VCaP (cell line): ENCODE results near the gene TYRO3.

Experiments used
- H3K27ac ChIP-seq: fragments of 450-650 bp; 2 replicates; pipeline ENCODE4 v1.5.1; 2017
- TF ChIP-seq, protein P1 (sequence below): fragments of 450-650 bp; conservative IDR thresholded peaks from 2 replicates; pipeline ENCODE4 v1.5.1; 2017; ENCODE audit warnings: mild to moderate bottlenecking, moderate library complexity

Gene TYRO3

DNA sequence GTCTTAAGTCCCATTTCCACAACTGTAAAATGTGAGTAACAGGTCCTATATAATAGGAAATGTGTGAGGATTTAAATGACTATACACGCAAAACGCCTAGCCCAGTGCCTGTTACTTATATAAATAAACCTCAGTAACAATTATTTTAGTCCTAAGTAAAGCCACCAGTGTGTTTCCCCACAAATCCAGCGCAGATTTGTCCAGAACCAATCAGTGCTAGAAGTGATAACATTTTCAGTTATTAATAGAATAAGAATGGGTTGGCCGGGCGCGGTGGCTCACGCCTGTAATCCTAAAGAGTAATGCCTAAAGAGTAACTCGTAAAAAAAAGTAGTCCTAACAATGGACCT, 15.5 kb upstream of the TYRO3 start:
- TF ChIP-seq, protein P1, sequence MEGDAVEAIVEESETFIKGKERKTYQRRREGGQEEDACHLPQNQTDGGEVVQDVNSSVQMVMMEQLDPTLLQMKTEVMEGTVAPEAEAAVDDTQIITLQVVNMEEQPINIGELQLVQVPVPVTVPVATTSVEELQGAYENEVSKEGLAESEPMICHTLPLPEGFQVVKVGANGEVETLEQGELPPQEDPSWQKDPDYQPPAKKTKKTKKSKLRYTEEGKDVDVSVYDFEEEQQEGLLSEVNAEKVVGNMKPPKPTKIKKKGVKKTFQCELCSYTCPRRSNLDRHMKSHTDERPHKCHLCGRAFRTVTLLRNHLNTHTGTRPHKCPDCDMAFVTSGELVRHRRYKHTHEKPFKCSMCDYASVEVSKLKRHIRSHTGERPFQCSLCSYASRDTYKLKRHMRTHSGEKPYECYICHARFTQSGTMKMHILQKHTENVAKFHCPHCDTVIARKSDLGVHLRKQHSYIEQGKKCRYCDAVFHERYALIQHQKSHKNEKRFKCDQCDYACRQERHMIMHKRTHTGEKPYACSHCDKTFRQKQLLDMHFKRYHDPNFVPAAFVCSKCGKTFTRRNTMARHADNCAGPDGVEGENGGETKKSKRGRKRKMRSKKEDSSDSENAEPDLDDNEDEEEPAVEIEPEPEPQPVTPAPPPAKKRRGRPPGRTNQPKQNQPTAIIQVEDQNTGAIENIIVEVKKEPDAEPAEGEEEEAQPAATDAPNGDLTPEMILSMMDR, result no peak
- H3K27ac ChIP-seq, result peak overlapping the region; percentile 79

DNA sequence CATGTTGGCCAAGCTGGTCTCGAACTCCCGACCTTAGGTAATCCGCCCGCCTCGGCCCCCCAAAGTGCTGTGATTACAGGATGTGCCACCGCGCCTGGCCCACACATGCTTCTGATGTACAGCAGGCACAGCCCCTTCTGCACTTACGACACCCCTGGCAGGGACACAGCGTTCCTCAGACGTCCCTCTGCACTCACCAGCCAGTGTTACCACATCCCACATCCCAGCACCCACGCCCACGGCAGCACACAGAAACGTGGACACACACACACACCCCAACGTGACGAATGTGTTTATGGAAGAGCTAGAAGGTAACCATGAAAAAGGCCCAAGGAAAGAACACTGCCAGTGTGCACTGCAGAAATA, 14.4 kb upstream of the TYRO3 start:
- H3K27ac ChIP-seq, result peak overlapping the region; percentile 79
- TF ChIP-seq, protein P1, result no peak

DNA sequence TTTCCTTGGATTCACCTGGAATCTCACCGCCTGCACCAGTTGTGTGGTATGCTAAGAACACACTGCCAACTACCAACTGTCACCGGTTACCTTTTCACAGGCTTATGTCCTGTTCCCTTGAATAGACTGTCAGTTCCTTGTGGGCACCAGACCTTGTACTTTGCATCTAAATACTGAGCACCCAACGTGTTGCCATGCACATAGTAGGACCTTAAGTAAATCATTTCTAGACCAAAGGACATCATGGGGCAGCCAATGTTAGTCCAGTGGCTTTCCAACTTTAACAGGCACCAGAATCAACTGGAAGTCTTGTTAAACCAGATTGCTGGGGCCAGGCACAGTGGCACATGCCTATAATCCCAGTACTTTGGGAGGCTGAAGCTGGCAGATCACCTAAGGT, 13.8 kb upstream of the TYRO3 start:
- TF ChIP-seq, protein P1, result no peak
- no peak overlapping the region for H3K27ac ChIP-seq

DNA sequence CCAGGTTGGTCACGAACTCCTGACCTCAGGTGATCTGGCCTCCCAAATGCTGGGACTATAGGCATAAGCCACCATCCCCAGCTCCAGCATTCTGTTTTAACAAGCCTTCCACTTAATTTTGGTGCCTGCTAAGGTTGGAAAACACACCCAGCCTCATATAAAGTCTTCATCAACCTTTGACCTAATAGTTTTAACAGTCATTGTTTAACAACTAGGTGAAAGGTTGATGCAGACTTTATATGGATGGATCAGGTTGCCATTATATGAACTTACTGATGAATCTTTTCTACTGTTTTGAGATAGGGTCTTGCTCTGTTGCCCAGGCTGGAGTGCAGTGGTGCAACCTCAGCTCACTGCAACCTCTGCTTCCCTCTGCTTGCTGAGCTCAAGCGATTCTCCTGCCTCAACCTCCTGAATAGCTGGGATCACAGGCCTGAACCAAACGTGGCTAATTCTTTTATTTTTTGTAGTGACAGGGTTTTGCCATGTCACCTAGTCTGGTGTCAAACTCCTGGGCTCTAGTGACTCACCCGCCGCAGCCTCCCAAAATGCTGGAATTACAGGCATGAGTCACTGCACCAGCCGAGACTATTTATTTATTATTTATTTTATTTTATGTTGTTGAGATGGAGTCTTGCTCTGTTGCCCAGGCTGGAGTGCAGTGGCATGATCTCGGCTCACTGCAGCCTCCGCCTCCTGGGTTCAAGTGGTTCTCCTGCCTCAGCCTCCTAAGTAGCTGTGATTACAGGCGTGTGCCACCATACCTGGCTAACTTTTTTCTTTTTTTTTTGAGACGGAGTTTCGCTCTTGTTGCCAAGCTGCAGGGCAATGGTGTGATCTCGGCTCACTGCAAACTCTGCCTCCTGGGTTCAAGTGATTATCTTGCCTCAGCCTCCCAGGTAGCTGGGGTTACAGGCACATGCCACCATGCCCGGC, 11.9 kb upstream of the TYRO3 start:
- TF ChIP-seq, protein P1, result no peak
- no peak overlapping the region for H3K27ac ChIP-seq

DNA sequence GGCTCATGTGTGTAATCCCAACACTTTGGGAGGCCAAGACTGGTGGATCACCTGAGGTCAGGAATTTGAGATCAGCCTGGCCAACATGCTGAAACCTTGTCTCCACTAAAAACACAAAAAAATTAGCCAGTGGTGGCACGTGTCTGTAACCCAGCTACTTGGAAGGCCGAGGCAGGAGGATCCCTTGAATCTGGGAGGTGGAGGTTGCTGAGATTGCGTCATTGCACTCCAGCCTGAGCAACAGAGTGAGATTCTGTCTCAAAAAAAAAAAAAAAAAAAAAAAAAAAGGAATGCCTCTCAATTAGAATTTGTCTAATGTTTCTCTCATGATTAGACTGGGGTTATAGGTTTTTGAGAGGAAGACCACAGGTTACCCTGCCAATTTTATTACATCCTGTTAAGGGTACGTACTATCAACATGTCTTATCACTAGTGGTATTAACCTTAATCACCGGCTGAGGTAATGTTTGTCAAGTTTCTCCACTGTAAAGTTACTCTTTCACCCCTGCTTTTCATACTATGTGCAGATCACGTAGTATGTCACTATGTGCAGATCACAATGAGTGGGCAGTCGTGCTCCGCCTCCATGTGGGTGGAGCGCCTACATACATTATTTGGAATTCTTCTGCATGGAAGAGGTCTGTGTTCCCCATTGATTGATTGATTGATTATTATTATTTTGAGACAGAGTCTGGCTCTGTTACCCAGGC, 8.8 kb upstream of the TYRO3 start:
- H3K27ac ChIP-seq, result peak overlapping the region; percentile 43
- TF ChIP-seq, protein P1, result no peak

DNA sequence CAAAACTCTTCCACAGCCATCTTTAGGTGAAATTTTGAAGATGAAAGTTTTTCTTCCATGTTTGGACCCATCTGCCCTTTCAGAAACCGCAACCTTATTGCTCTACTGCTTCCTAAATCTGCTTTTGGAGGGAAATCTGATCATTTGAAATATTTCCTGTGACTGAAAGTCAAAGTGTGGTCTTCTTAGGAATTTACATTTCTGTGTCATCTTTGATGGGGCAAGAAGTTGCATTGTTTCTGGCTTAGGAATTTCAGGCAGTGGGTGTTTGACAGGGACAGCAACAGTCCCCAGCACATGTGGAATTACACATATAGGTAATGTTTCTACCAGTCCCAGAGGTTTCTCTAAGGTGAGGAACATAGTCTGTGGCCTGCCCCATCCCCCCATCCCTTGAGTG, 5.3 kb upstream of the TYRO3 start:
- TF ChIP-seq, protein P1, result no peak
- peak overlapping the region; percentile 80 for H3K27ac ChIP-seq

DNA sequence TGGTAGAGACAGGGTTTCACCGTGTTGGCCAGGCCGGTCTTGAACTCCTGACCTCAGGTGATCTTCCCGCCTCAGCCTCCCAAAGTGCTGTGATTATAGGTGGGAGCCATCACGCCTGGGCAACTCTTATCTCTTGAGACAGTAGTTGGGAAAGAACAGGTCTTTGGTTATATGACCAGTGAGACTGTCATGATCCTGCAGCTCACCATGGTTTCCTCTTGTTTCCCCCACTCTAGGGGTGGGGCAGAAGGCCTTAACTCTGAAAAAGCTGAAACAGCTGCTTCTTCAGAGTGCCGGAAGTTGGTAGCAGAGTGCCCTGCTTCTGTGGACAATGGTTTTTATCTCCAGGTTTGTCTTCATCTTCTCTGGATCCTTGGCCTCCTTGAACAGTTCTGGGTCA, 4.7 kb upstream of the TYRO3 start:
- peak overlapping the region; percentile 80 for H3K27ac ChIP-seq
- TF ChIP-seq, protein P1, result no peak
